CMK (cell line): ENCODE results near the gene L3MBTL3.

Source experiments
- DNase-seq: peaks from one replicate; pipeline ENCODE4 v3.0.0-alpha.2; 2010; ENCODE audit warnings: low read depth

L3MBTL3 gene

DNA sequence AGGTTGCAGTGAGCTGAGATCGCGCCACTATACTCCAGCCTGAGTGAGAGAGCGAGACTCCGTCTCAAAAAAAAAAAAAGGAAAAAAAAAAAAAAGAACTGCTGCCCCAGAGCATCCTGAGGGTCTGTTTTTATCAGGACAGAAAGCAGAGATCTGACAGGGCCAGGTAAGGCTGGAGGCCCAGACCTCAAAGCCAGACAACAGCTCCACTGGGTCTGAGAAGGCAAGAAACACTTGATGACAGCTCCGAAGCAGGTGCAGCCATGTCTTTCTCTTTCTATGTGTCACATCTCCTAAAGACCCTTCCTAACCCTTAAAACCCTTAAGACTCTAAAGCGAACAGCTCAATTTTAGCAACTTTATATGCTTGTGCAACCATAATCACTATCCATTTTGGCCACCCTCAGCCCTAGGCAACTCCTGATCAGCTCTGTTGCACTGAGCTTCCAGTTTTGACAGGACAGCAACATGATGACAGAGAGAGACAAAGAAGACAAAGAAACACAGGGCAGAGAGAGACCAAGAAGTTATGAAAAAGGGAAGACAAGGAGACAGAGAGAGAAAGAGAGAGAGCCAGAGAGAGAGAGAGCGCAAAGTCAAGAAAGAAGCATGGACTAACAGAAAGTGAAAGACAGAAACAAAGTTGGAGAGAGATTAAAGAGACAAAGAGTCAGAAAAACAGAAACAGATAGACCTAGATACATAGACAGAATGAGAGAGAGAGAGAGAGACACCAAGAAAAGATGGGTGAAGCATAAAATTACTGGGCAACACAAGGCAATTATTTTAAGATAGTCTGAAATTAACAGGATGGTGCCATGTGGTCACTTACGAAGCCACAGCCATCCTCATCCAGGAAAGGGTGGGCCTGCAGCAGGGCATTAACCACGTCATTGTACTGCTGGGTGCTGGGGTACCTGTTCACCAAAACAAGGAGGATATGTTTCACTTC is 165.2 kb downstream of the L3MBTL3 start:
- no peak for DNase-seq

DNA sequence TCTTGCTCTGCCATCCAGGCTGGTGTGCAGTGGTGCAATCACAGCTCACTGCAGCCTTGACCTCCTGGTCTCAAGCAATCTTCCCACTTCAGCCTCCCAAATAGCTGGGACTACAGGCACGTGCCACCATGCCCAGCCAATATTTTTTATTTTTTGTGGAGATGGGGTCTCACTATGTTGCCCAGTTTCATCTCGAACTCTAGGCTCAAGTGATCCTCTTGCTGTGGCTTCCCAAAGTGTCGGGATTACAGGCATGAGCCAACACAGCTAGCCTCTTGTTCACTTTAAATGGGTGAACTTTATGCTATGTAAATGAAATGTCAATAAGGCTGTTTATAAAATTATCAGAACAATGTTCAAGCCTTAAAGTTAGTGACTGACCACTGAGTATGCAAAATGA is 167.3 kb downstream of the L3MBTL3 start:
- no peak for DNase-seq

DNA sequence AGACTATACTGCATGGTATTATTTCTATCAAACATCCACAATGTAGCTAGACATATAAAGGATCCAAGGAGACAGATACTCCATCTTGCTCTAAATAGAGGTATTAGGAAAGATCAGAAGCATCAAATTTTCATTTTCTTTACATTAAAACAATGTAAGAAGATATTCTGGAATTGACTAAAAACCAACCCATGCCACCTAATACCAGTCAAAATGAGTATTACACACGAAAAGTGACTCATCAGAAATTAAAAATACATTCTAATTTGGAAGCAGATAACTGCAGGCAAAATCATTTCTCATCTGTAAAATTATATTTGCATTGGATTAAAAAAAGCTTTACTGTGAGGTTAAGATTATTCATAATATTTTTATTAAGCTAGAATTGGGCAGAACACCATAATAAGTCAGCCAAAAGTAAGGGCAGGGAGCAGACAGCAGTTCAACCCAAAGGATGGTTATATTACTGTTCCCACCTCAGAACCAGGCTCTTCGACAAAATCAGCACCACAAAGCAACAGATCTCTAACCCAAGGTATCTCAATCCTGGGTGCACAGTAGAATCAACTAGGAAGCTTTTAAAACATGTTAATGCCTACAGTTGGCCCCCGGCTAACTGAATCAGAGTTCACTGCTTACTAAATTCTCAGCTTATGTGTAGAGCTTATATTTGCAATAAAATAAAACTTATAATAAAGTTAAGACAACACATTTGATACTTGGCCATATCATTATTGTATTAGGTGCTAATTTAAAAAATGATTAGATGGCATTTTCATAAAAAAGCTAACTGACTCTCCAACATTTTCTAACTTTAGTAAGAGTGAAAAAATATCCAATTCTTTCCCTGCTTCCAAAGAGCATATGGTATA is 169.2 kb downstream of the L3MBTL3 start:
- no peak for DNase-seq

DNA sequence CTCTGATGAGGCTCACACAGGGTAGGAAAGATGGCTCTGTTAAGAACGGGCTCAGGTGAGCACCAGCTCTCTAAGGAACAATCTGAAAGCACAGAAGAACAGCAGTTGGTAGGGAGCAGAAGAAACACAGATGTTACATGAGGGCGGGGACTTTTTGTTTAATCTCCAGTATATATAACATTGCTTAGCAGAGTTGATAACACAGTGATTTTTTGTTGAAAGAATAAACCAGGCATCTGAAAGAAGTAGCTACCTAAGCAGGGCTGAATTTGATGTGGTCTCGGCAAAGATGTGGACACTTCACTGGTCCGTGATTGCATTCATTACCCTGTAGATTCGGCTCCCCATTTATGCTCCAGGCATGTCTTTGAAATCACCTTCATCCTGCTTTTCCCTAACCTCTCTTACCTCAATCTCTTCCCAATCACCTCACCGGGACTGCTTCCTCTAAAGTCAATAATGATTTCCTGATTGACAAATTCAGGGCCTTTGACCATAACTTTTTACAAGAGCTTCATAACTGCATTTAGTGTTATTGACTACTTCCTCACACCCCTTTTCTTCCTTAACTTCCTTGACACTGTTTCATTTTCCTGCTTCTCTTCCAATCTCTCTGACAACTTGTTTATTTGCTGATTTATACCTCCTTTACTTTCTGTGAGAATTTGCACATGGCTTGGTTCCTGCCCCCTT is 170.0 kb downstream of the L3MBTL3 start:
- DNase-seq, result no peak

DNA sequence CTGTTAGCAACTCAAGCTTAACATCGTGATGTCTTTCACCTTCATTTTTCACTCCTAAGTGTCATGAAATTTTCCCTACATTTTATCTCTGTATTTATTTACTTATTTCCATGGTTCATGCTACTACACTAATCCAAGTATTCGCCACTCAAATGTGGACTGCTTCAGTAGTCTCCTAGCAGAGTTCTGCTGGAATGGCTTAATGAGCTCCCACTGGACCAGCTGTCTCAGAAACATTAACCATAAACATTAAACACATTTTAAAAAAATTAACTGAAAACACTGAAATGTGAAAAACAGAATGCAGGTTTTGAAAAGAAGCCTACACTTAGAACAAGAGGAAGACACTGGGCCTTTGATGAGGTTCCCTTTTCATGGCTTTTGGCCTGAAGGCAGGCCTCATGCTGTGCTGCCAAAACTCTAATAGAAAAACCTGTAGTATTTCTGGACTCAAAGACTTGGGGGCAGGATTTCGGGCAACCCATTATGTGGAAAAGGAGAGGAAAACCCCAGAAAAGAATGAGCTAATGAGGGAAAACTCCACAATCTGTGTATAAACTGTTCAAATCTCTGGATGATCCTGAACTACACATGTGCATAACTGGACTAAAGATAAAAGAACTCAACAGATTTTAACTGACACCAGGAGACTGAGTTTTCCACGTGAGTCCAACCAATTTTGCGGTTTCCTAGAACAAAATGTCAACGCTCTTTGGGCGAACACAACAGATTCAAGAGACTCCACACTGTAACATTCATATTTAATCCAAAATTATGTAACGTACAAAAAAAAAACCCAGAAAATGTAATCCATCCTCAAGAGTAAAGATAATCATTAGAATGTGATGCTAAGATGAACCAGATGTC is 171.4 kb downstream of the L3MBTL3 start:
- DNase-seq, result no peak
